Uterus (tissue), 2 donors: Measurements from ENCODE around the gene ZNF212.

ENCODE experiments used
- POLR2A ChIP-seq, 2 donors: fragments of 450-650 bp; IDR thresholded peaks; one replicate each; pipeline ENCODE4 v1.6.1; 2016; ENCODE audit warnings: antibody characterized with exemption in 2 of 2, mild to moderate bottlenecking in 1 of 2, moderate library complexity in 1 of 2
- TF ChIP-seq, protein P1 (sequence below), 4 experiments: fragments of 200-600 bp in 2 of 4; fragments of 450-650 bp in 2 of 4; sonication (generic) in 2 of 4; IDR thresholded peaks; one replicate each; pipeline ENCODE4 v1.5.1; 2016 to 2019; ENCODE audit warnings: antibody characterized with exemption in 4 of 4, mild to moderate bottlenecking in 2 of 4, moderate library complexity in 1 of 4

- TF ChIP-seq, protein P1, sequence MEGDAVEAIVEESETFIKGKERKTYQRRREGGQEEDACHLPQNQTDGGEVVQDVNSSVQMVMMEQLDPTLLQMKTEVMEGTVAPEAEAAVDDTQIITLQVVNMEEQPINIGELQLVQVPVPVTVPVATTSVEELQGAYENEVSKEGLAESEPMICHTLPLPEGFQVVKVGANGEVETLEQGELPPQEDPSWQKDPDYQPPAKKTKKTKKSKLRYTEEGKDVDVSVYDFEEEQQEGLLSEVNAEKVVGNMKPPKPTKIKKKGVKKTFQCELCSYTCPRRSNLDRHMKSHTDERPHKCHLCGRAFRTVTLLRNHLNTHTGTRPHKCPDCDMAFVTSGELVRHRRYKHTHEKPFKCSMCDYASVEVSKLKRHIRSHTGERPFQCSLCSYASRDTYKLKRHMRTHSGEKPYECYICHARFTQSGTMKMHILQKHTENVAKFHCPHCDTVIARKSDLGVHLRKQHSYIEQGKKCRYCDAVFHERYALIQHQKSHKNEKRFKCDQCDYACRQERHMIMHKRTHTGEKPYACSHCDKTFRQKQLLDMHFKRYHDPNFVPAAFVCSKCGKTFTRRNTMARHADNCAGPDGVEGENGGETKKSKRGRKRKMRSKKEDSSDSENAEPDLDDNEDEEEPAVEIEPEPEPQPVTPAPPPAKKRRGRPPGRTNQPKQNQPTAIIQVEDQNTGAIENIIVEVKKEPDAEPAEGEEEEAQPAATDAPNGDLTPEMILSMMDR (IDR thresholded peaks at IDR 0.05), result no peak
- no peak for TF ChIP-seq POLR2A (IDR thresholded peaks at IDR 0.05)
Measured at GRCh38 chr7:149253665-149254064, 14.2 kb downstream of the ZNF212 start.
